ENCODE measurements around the gene S100A6.
A peak's percentile ranks its signal among the peaks of the same experiment; 100 is the strongest.

Gene S100A6

GRCh38 chr1:153539395-153540093 is 3.8 kb upstream of the S100A6 start:
- DNase-seq (ENCODE audit: low read depth): no peak
- no peak overlapping the region for H3K4me3 ChIP-seq (ENCODE audit: control insufficient read depth, low read depth, low read length)
- TF ChIP-seq CTCF (IDR thresholded peaks at IDR 0.05; ENCODE audit: control insufficient read depth, insufficient read depth, low read depth, low read length, missing control alignments): no peak

- no peak overlapping the region for H3K4me3 ChIP-seq (ENCODE audit: control insufficient read depth, low read depth, low read length)
- no peak for DNase-seq (ENCODE audit: low read depth)
- TF ChIP-seq CTCF (IDR thresholded peaks at IDR 0.05; ENCODE audit: control insufficient read depth, insufficient read depth, low read depth, low read length, missing control alignments): no peak
These were observed 2.6 kb upstream of the S100A6 start for GRCh38 chr1:153538315-153538821.

GRCh38 chr1:153537376-153537730 is 1.6 kb upstream of the S100A6 start:
- DNase-seq (ENCODE audit: low read depth): no peak
- H3K4me3 ChIP-seq (ENCODE audit: control insufficient read depth, low read depth, low read length): no peak overlapping the region
- TF ChIP-seq CTCF (IDR thresholded peaks at IDR 0.05; ENCODE audit: control insufficient read depth, insufficient read depth, low read depth, low read length, missing control alignments): no peak

- TF ChIP-seq CTCF (IDR thresholded peaks at IDR 0.05; ENCODE audit: control insufficient read depth, insufficient read depth, low read depth, low read length, missing control alignments): no peak
- no peak for DNase-seq (ENCODE audit: low read depth)
- no peak overlapping the region; the same call in 1 of the 2 replicates for H3K4me3 ChIP-seq (ENCODE audit: control insufficient read depth, low read depth, low read length)
These were observed 1.0 kb upstream of the S100A6 start for GRCh38 chr1:153536671-153537375.

GRCh38 chr1:153536012-153536670 is 350 bp upstream of the S100A6 start:
- TF ChIP-seq CTCF (IDR thresholded peaks at IDR 0.05; ENCODE audit: control insufficient read depth, insufficient read depth, low read depth, low read length, missing control alignments): no peak
- DNase-seq (ENCODE audit: low read depth): peak; percentile 87

GRCh38 chr1:153534925-153535241 is 908 bp downstream of the S100A6 start:
- DNase-seq (ENCODE audit: low read depth): no peak
- no peak for TF ChIP-seq CTCF (IDR thresholded peaks at IDR 0.05; ENCODE audit: control insufficient read depth, insufficient read depth, low read depth, low read length, missing control alignments)
- peak overlapping the region; percentile 71 for H3K4me3 ChIP-seq (ENCODE audit: control insufficient read depth, low read depth, low read length)

More at GRCh38 chr1:153536012-153536670, 350 bp upstream of the S100A6 start:
- H3K4me3 ChIP-seq (ENCODE audit: control insufficient read depth, low read depth, low read length): peak overlapping the region; percentile 71
